GM06990 (cell line): ENCODE measurements around the gene SGK2.

Experiments used
- DNase-seq: peaks from one replicate; pipeline ENCODE4 v3.0.0-alpha.2; 2011; ENCODE audit not compliant: insufficient read length; ENCODE audit errors: extremely low read depth
- H3K27me3 ChIP-seq: replicated peaks from 2 replicates; pipeline ENCODE4 v1.6.0; 2011; ENCODE audit warnings: low read length; ENCODE audit not compliant: control insufficient read depth, insufficient read depth
- H3K36me3 ChIP-seq: 2 replicates; pipeline ENCODE4 v1.5.1; 2011; ENCODE audit warnings: low read length; ENCODE audit not compliant: control insufficient read depth, insufficient read depth
- H3K4me3 ChIP-seq: replicated peaks from 2 replicates; pipeline ENCODE4 v1.5.1; 2011; ENCODE audit warnings: low read depth, mild to moderate bottlenecking, control low read depth, low read length
- CTCF ChIP-seq: IDR thresholded peaks from 2 replicates; pipeline ENCODE4 v1.5.1; 2011; ENCODE audit warnings: low read length, control low read depth, mild to moderate bottlenecking, inconsistent platforms; ENCODE audit not compliant: insufficient read depth, poor library complexity, severe bottlenecking

Gene SGK2

GRCh38 chr20:43548273-43548880 is 10.4 kb upstream of the SGK2 start:
- no peak for TF ChIP-seq CTCF
- Histone ChIP-seq H3K4me3 (no peak overlapping the region), H3K27me3 (no peaks in the 10 kb centered on the region), H3K36me3 (no peaks in the 10 kb centered on the region; the same call in 1 of the 2 replicates)
- DNase-seq: no peak

- TF ChIP-seq CTCF: no peak
- no peak for DNase-seq
- H3K36me3 ChIP-seq: no peaks in the 10 kb centered on the region; the same call in 1 of the 2 replicates
- H3K4me3 ChIP-seq: no peak overlapping the region
- H3K27me3 ChIP-seq: no peaks in the 10 kb centered on the region
Observed at GRCh38 chr20:43549416-43550065, 9.3 kb upstream of the SGK2 start.

- no peak for TF ChIP-seq CTCF
- H3K4me3 ChIP-seq: no peak overlapping the region
Observed at GRCh38 chr20:43550456-43550855, 8.4 kb upstream of the SGK2 start.

GRCh38 chr20:43554369-43554768 is 4.5 kb upstream of the SGK2 start:
- DNase-seq: no peak
- no peaks in the 10 kb centered on the region; the same call in 1 of the 2 replicates for H3K36me3 ChIP-seq
- no peak for TF ChIP-seq CTCF
- no peaks in the 10 kb centered on the region for H3K27me3 ChIP-seq
- no peak overlapping the region for H3K4me3 ChIP-seq

More at GRCh38 chr20:43550456-43550855, 8.4 kb upstream of the SGK2 start:
- no peaks in the 10 kb centered on the region for H3K27me3 ChIP-seq
- no peaks in the 10 kb centered on the region; the same call in 1 of the 2 replicates for H3K36me3 ChIP-seq
- DNase-seq: no peak

GRCh38 chr20:43559147-43559987 is 540 bp downstream of the SGK2 start:
- Histone ChIP-seq H3K27me3 (no peaks in the 10 kb centered on the region), H3K36me3 (no peaks in the 10 kb centered on the region), H3K4me3 (no peak overlapping the region)
- no peak for TF ChIP-seq CTCF
- DNase-seq: no peak
